Right lobe of liver (tissue), 6 donors: ENCODE measurements around the gene CCSER1. TPM values are rescaled to one million over a fixed set of nuclear protein-coding genes. Genes with fewer than 3 reads are reported as not detected.

Experiments
- ATAC-seq, 4 donors: fragments of 200-7000 bp; cut with Tn5 transposase; one replicate each; pipeline ENCODE4 v1.9.1; 2020; ENCODE audit warnings: mild to moderate bottlenecking in 4 of 4, moderate library complexity in 4 of 4
- DNase-seq, 3 donors: peaks; one replicate each; pipeline ENCODE4 v3.0.0-alpha.2; 2020
- H3K27ac ChIP-seq, 3 donors: fragments of 200-600 bp; one replicate each; pipeline ENCODE4 v1.8.0; 2022
- H3K27me3 ChIP-seq, 2 donors: fragments of 200-600 bp; one replicate each; pipeline ENCODE4 v1.8.0; 2022
- H3K36me3 ChIP-seq, 4 donors: fragments of 200-600 bp; sonication (generic) in 1 of 4; one replicate each; pipeline versions ENCODE4 v1.5.1 to v1.8.0; 2017 to 2022; ENCODE audit warnings: control low read depth in 1 of 4
- H3K4me1 ChIP-seq, 4 donors: fragments of 200-600 bp; sonication (generic) in 1 of 4; one replicate each; pipeline versions ENCODE4 v1.5.1 to v1.8.0; 2017 to 2022; ENCODE audit warnings: control low read depth in 1 of 4
- H3K4me3 ChIP-seq, 3 donors: fragments of 200-600 bp; one replicate each; pipeline ENCODE4 v1.8.0; 2022
- H3K9me3 ChIP-seq, 4 donors: fragments of 200-600 bp; sonication (generic) in 1 of 4; one replicate each; pipeline versions ENCODE4 v1.5.1 to v1.8.0; 2017 to 2022; ENCODE audit warnings: control low read depth in 1 of 4
- POLR2A ChIP-seq: fragments of 450-650 bp; IDR thresholded peaks from one replicate; pipeline ENCODE4 v1.6.1; 2017; ENCODE audit warnings: antibody characterized with exemption, mild to moderate bottlenecking
- WGBS: methylation state at CpG from one replicate; pipeline ENCODE4 v1.1.6; 2018; ENCODE audit warnings: low coverage, low lambda C conversion rate; ENCODE audit not compliant: insufficient coverage; ENCODE audit errors: missing lambda C conversion rate; 5-methylcytosine and 5-hydroxymethylcytosine counted together
- intact Hi-C, 2 donors: fragments of 100-400 bp; cut with DNase I; formaldehyde crosslinking; loops; one replicate each; pipeline versions ENCODE4 v1.11.2 to v1.14.1; 2022
- total RNA-seq, 6 experiments: library from RNA; depleted of rRNA in 2 of 6; stranded (reverse); fragments of >200 nt in 2 of 6; fragmentation: NEBNext Ultra II Directional in 3 of 6; extraction: Animal tissue kit (Norgen Biotek cat#: 25700) in 3 of 6; gene quantifications; one replicate each; pipeline versions ENCODE4 v1.1.0 to v1.2.4, GENCODE V29; 2016 to 2023
- TF ChIP-seq, protein P1 (sequence below), 4 donors: fragments of 200-600 bp in 3 of 4; fragments of 450-650 bp in 1 of 4; IDR thresholded peaks; one replicate each; pipeline versions ENCODE4 v1.5.1 to v1.8.0; 2016 to 2022; ENCODE audit warnings: antibody characterized with exemption in 4 of 4, mild to moderate bottlenecking in 2 of 4
- donor health status: DM: no; HTN: yes; CAD: no.
- donor health status: DM: no; HTN: no; CAD: no.
- donor health status: DM: no; HTN: no; CAD: no.
- donor health status: DM: no; HTN: yes; CAD: no.
- donor health status: DM: no; HTN: yes; CAD: no.

CCSER1 gene
- total RNA-seq, 6 experiments from 2014 or later = 0.15 to 1.00 (median 0.65) TPM

DNA sequence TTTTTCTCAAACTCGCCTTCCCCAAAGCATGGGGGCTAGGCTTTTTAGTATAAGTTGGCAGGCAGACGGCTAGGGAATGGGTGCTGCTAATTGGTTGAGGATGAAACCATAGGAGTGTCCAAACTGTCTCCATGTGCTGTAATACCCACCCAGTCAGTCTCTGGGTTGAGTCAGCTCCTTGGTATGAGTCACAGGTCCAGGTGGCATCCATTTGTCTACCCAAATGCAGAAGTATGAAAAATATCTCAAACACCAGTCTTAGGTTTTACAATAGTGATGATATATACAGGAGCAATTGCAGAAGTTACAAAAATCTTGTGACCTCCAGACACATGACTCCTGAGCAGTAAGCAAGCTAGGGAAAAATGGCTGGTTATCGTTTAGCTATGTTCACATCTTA is 27.4 kb upstream of the CCSER1 start:
- Histone ChIP-seq H3K4me3 (no peak overlapping the region), H3K4me1 (no peaks in the 10 kb centered on the region), H3K36me3 (no peaks in the 10 kb centered on the region), H3K27me3 (no peaks in the 10 kb centered on the region), H3K9me3 (no peaks in the 10 kb centered on the region), H3K27ac (no peak overlapping the region)
- WGBS = 15% methylated on average over 3 of the region's 3 CpGs
- intact Hi-C loops = no loop called here
- ATAC-seq (peak in 2 of 4 donors; percentile 12 to 24), DNase-seq (no peak)
- TF ChIP-seq, protein P1, sequence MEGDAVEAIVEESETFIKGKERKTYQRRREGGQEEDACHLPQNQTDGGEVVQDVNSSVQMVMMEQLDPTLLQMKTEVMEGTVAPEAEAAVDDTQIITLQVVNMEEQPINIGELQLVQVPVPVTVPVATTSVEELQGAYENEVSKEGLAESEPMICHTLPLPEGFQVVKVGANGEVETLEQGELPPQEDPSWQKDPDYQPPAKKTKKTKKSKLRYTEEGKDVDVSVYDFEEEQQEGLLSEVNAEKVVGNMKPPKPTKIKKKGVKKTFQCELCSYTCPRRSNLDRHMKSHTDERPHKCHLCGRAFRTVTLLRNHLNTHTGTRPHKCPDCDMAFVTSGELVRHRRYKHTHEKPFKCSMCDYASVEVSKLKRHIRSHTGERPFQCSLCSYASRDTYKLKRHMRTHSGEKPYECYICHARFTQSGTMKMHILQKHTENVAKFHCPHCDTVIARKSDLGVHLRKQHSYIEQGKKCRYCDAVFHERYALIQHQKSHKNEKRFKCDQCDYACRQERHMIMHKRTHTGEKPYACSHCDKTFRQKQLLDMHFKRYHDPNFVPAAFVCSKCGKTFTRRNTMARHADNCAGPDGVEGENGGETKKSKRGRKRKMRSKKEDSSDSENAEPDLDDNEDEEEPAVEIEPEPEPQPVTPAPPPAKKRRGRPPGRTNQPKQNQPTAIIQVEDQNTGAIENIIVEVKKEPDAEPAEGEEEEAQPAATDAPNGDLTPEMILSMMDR (IDR thresholded peaks at IDR 0.05) = no peak
- TF ChIP-seq POLR2A = no peak

DNA sequence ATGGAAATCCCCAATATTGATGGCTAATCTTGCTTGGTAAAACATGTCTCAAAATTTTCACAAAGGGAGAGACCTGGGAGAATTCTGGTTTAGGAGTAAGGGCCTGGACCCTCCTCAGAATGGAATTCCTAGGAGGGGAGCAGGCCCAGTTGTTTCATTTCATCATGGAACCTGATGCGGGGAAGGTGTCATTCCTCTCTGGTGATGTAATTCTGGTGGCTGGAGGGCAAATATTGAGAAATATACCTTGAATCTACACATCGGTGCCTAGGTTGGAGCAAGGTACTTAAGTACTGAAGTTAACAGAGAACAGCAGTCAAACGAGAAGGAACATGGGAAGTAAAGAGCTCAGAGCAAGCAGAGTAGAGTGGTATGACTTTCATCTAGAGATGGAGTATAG is 23.2 kb upstream of the CCSER1 start:
- DNase-seq = no peak
- Histone ChIP-seq H3K9me3 (no peaks in the 10 kb centered on the region), H3K4me3 (no peak overlapping the region), H3K27me3 (no peaks in the 10 kb centered on the region), H3K4me1 (no peaks in the 10 kb centered on the region), H3K36me3 (no peaks in the 10 kb centered on the region), H3K27ac (no peak overlapping the region)
- ATAC-seq = no peak
- WGBS = 75% methylated on average over 3 of the region's 3 CpGs
- TF ChIP-seq, protein P1 (IDR thresholded peaks at IDR 0.05) = no peak
- TF ChIP-seq POLR2A = no peak
- intact Hi-C loops = no loop called here

DNA sequence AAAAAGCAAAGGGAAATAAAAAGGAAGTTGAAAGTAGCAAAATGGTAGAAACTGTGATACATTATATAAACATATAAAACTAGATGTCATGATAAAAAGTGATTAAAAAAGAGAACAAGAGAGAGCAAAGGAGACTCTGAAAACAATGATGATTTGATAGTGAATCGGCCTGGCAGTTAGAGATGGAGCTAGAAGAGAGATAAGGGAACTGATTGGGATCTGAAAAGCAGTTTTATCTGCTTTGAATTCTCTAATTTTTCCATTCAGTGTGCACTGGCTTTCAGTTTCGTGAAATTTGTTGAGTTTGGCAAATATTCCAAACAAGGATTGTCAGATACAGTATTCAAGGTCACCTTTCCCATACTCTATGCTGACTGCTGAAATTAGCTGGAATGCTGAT is 21.9 kb upstream of the CCSER1 start:
- Histone ChIP-seq H3K4me3 (no peak overlapping the region), H3K9me3 (no peaks in the 10 kb centered on the region), H3K27ac (no peak overlapping the region), H3K4me1 (no peaks in the 10 kb centered on the region), H3K36me3 (no peaks in the 10 kb centered on the region), H3K27me3 (no peaks in the 10 kb centered on the region)
- DNase-seq (no peak), ATAC-seq (no peak)
- TF ChIP-seq, protein P1 (IDR thresholded peaks at IDR 0.05) = no peak
- no peak for TF ChIP-seq POLR2A
- WGBS = 20% methylated on average over 2 of the region's 2 CpGs
- intact Hi-C loops = no loop called here

DNA sequence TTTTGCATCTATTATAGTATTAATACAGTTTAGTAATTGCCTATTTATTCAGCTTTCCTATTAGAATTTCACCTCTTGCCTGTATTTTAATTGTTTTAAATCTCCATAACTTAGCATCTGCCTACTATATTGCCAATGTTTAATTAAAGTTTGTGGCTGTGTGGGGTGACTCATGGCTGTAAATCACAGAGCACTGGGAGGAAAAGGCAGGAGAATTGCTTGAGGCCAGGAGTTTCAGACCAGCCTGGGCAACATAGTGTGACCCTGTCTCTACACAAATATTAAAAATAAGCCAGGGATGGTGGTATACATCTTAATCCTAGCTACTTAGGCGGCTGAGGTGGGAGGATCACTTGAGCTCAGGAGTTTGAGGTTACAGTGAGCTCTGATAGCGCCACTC is 14.5 kb upstream of the CCSER1 start:
- Histone ChIP-seq H3K27ac (no peak overlapping the region), H3K36me3 (no peaks in the 10 kb centered on the region), H3K9me3 (no peaks in the 10 kb centered on the region), H3K4me3 (no peak overlapping the region), H3K4me1 (no peaks in the 10 kb centered on the region), H3K27me3 (no peaks in the 10 kb centered on the region)
- TF ChIP-seq, protein P1 (IDR thresholded peaks at IDR 0.05) = no peak
- no peak for TF ChIP-seq POLR2A
- ATAC-seq = no peak
- 56% methylated on average over 1 of the region's 2 CpGs for WGBS
- DNase-seq = no peak
- intact Hi-C loops = no loop called here

DNA sequence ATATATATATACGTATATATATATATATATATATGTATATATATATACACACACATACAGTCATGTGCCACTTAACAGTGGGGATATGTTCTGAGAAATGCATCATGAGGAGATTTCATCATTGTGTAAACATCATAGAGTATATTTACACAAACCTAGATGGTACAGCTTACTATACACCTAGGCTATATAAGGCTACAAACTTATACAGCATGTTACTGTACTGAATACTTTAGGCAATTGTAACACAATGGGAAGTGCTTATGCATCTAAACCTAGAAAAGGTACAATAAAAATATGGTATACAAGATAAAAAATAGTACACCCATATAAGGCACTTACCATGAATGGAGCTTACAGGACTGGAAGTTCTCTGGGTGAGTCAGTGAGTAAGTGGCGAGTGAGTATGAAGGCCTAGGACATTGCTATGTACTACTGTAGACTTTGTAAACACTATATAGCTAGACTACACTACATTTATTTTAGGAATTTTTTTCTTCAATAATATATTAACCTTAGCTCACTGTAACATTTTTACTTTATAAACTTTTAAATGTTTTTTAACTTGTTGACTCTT is 13.2 kb upstream of the CCSER1 start:
- ATAC-seq = no peak
- H3K4me3 ChIP-seq = no peak overlapping the region
- TF ChIP-seq, protein P1 (IDR thresholded peaks at IDR 0.05) = no peak
- no peak for TF ChIP-seq POLR2A
- intact Hi-C loops = no loop called here
- H3K36me3 ChIP-seq = no peaks in the 10 kb centered on the region
- H3K9me3 ChIP-seq = no peaks in the 10 kb centered on the region
- WGBS = 58% methylated on average over 2 of the region's 2 CpGs
- no peak overlapping the region for H3K27ac ChIP-seq
- no peak for DNase-seq
- no peaks in the 10 kb centered on the region for H3K4me1 ChIP-seq
- H3K27me3 ChIP-seq = no peaks in the 10 kb centered on the region
